Myometrial cell (primary cell): Measurements from ENCODE around the gene ACAT1. TPM values are rescaled to one million over a fixed set of nuclear protein-coding genes. Genes with fewer than 3 reads are reported as not detected.

ENCODE experiments used
- total RNA-seq: library from RNA; depleted of rRNA; stranded (reverse); fragments of >200 nt; gene quantifications from 2 replicates; pipeline ENCODE4 v1.2.3, GENCODE V29; 2015

ACAT1 gene
- total RNA-seq = 71.8 and 104 TPM in 2 replicates

GRCh38 chr11:108121274-108122155 is at the start of gene ACAT1:
ACAT1 (plus strand) TSS chr11:108121567; CDS start chr11:108121607, 40 bp downstream.

Other genes starting within 250 kb of the ACAT1 start
- gene RAB39A, start 193.1 kb upstream of the ACAT1 start, total RNA-seq = not detected in 2 replicates
- gene CUL5, start 112.7 kb upstream of the ACAT1 start, total RNA-seq = 28.5 and 33.7 TPM in 2 replicates
- gene NPAT, start 101.1 kb downstream of the ACAT1 start, total RNA-seq = 6.1 and 8.5 TPM in 2 replicates
- gene ATM, start 101.5 kb downstream of the ACAT1 start, total RNA-seq = 24.8 and 44.7 TPM in 2 replicates